AG04449 (cell line): ENCODE data around the gene SRM.
"Not testable (repeated sequence)": the region's sequence is repeated elsewhere in the genome, so short reads cannot be mapped to it uniquely, and the experiment has no call there.

Source experiments
- CTCF ChIA-PET: fragments of 350-600 bp; formaldehyde crosslinking; extraction: SDS; loops from one replicate; lab custom pipeline; 2021; ENCODE audit warnings: antibody characterized with exemption; lab: Yijun Ruan, JAX
- POLR2A ChIA-PET: fragments of 400-600, 350-600 bp; formaldehyde crosslinking; extraction: SDS; loops from one replicate; lab custom pipeline; 2020; ENCODE audit warnings: antibody characterized with exemption, inconsistent platforms; lab: Yijun Ruan, JAX
- DNase-seq: peaks from one replicate; pipeline ENCODE4 v3.0.0-alpha.2; 2010; ENCODE audit warnings: low read depth, low spot score
- H3K4me3 ChIP-seq: 2 replicates; pipeline ENCODE4 v1.5.1; 2011; ENCODE audit warnings: low read depth, mild to moderate bottlenecking, control low read depth, low read length
- CTCF ChIP-seq: IDR thresholded peaks from one replicate; pipeline ENCODE4 v1.5.1; 2011; ENCODE audit warnings: mild to moderate bottlenecking, moderate library complexity, low read length, control low read depth, inconsistent platforms; ENCODE audit not compliant: insufficient read depth; ENCODE audit errors: missing control alignments

Gene SRM

GRCh38 chr1:11042065-11042464 lies 17.8 kb downstream of the SRM start:
- CTCF ChIA-PET: no interaction called here
- no peak for DNase-seq
- H3K4me3 ChIP-seq: no peak overlapping the region
- POLR2A ChIA-PET: no interaction called here
- TF ChIP-seq CTCF: no peak

GRCh38 chr1:11041048-11041447 lies 18.8 kb downstream of the SRM start:
- POLR2A ChIA-PET: no interaction called here
- no peak for DNase-seq

GRCh38 chr1:11040105-11040429 lies 19.8 kb downstream of the SRM start:
- POLR2A ChIA-PET: not testable (repeated sequence)
- CTCF ChIA-PET: interaction anchor here (0.6 to 5.9 kb wide), 3 partner anchors 10 to 176 kb away, joined by 3 to 161 read pairs (median 6); partner anchors contain the start of gene MASP2

More at GRCh38 chr1:11041048-11041447, 18.8 kb downstream of the SRM start:
- no peak overlapping the region for H3K4me3 ChIP-seq
- CTCF ChIA-PET: interaction anchor here (0.7 to 5.9 kb wide), 3 partner anchors 11 to 602 kb away, joined by 3 to 161 read pairs (median 6); partner anchors contain the start of gene MASP2
- no peak for TF ChIP-seq CTCF

GRCh38 chr1:11039351-11040104 lies 20.3 kb downstream of the SRM start:
- H3K4me3 ChIP-seq: no peak overlapping the region
- POLR2A ChIA-PET: no interaction called here
- CTCF ChIA-PET: interaction anchor here (1.3 to 5.9 kb wide), 10 partner anchors 9 to 681 kb away, joined by 3 to 311 read pairs (median 29); partner anchors contain the start of genes FBXO2, MASP2 and SRM
- TF ChIP-seq CTCF: no peak
- no peak for DNase-seq

More at GRCh38 chr1:11040105-11040429, 19.8 kb downstream of the SRM start:
- DNase-seq, H3K4me3 ChIP-seq: not testable (repeated sequence)

GRCh38 chr1:11037740-11038182 lies 22.1 kb downstream of the SRM start:
- CTCF ChIA-PET: interaction anchor here (0.6 to 5.9 kb wide), 83 partner anchors 8 to 1112 kb away, joined by 3 to 311 read pairs (median 6); partner anchors contain the start of genes FBXO2, FBXO6, MASP2 and MTOR
- TF ChIP-seq CTCF: peak; percentile 92
- no peak overlapping the region for H3K4me3 ChIP-seq
- POLR2A ChIA-PET: interaction anchor here (1.3 to 1.8 kb wide), 2 partner anchors 14 to 871 kb away, joined by 5 to 9 read pairs; no protein-coding TSS in a partner anchor
- peak; percentile 45 for DNase-seq

- CTCF ChIA-PET: interaction anchor here (0.6 to 5.9 kb wide), 76 partner anchors 7 to 1113 kb away, joined by 3 to 311 read pairs (median 6); partner anchors contain the start of genes FBXO2, FBXO6, MASP2 and MTOR
- POLR2A ChIA-PET: interaction anchor here (1.3 to 1.8 kb wide), 2 partner anchors 14 to 872 kb away, joined by 5 to 9 read pairs; no protein-coding TSS in a partner anchor
Observed at GRCh38 chr1:11037019-11037739, 22.6 kb downstream of the SRM start.

More at GRCh38 chr1:11037019-11037739, 22.6 kb downstream of the SRM start:
- not testable (repeated sequence) for H3K4me3 ChIP-seq, DNase-seq
